ENCODE results near the gene TMEM59L. TPM values are rescaled to one million over a fixed set of nuclear protein-coding genes. Genes with fewer than 3 reads are reported as not detected.

The TMEM59L gene
- total RNA-seq: 1 to 10 TPM in 5 of 9 donors, under 1 TPM in 4; 0.50 to 4.6 (median 1.1) TPM
- 1 to 10 TPM; 1.5 to 5.1 TPM for polyA plus RNA-seq
- long read RNA-seq, donor 1, partial matches to known transcripts: 0 of 1 reads
- long read RNA-seq, donor 1, other reads (novel, unspliced or antisense): 0 of 1 reads
- long read RNA-seq, donor 2: 0 reads
- long read RNA-seq, donor 3, partial matches to known transcripts: 0 of 2 reads
- long read RNA-seq, donor 3, other reads (novel, unspliced or antisense): 0 of 2 reads

GRCh38 chr19:18612772-18613588 lies at the start of gene TMEM59L:
Gene TMEM59L (plus strand): TSS chr19:18612870. CDS start chr19:18612959, 89 bp downstream.
- 2 to 3% (median 2%) methylated on average over 41 to 70 of the region's 70 CpGs for WGBS, 4 donors
- H3K4me3 ChIP-seq: peak within 1 kb of the TSS; percentile 12 to 66 (median 50)
- H3K36me3 ChIP-seq: no peaks in the 10 kb centered on the region
- H3K27ac ChIP-seq: no peak within 1 kb of the TSS
- peak in 1 of 5 donors; percentile 51 for DNase-seq
- peak in 2 of 4 donors; percentile 31 to 52 for ATAC-seq
- H3K27me3 ChIP-seq: peaks cover 46 to 84% (median 65%) of the 10 kb centered on the region in 9 donors
- H3K4me1 ChIP-seq: peaks cover 0 to 35% (median 24%) of the 10 kb centered on the region in 12 donors
- H3K9me3 ChIP-seq: no peaks in the 10 kb centered on the region
- TF ChIP-seq, protein P1, sequence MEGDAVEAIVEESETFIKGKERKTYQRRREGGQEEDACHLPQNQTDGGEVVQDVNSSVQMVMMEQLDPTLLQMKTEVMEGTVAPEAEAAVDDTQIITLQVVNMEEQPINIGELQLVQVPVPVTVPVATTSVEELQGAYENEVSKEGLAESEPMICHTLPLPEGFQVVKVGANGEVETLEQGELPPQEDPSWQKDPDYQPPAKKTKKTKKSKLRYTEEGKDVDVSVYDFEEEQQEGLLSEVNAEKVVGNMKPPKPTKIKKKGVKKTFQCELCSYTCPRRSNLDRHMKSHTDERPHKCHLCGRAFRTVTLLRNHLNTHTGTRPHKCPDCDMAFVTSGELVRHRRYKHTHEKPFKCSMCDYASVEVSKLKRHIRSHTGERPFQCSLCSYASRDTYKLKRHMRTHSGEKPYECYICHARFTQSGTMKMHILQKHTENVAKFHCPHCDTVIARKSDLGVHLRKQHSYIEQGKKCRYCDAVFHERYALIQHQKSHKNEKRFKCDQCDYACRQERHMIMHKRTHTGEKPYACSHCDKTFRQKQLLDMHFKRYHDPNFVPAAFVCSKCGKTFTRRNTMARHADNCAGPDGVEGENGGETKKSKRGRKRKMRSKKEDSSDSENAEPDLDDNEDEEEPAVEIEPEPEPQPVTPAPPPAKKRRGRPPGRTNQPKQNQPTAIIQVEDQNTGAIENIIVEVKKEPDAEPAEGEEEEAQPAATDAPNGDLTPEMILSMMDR (IDR thresholded peaks at IDR 0.05): no peak
- TF ChIP-seq POLR2A (IDR thresholded peaks at IDR 0.05): no peak
- intact Hi-C loops (cut with DNase I): no loop called here

DNA sequence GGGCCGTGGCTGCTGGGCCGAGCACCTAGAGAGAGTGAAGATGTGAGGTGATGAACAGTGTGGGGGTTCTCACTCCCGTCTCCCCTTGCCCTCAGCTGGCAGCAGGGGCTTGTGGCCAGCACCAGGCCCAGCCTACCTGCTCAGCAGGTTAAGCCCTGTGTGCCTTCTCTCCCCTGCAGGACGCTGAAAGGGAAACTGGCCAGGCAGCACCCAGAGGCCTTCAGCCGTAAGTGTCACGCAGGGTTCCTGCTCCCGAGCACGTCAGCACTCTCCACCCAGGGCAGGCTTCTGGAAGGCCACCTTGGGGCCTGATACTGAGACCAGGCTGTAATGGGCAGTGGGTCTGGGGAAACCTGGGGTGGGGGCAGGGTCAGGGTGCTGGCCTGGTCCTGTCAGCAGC lies 45.7 kb upstream of the TMEM59L start:
- DNase-seq: no peak
- 90 to 97% (median 95%) methylated on average over 7 to 8 of the region's 8 CpGs for WGBS, 4 donors
- Histone ChIP-seq H3K27me3 (no peaks in the 10 kb centered on the region), H3K27ac (no peak overlapping the region), H3K36me3 (peaks cover 0 to 80% (median 69%) of the 10 kb centered on the region in 9 donors), H3K9me3 (no peaks in the 10 kb centered on the region), H3K4me1 (peaks cover 0 to 15% (median 7%) of the 10 kb centered on the region in 12 donors), H3K4me3 (no peak overlapping the region)
- intact Hi-C loops (cut with DNase I): loop anchor here in 2 of 10 donors (10.0 kb wide), 1 partner anchor 102 kb away; no protein-coding TSS in a partner anchor
- no peak for TF ChIP-seq POLR2A (IDR thresholded peaks at IDR 0.05)
- TF ChIP-seq, protein P1 (IDR thresholded peaks at IDR 0.05): no peak
- no peak for ATAC-seq

DNA sequence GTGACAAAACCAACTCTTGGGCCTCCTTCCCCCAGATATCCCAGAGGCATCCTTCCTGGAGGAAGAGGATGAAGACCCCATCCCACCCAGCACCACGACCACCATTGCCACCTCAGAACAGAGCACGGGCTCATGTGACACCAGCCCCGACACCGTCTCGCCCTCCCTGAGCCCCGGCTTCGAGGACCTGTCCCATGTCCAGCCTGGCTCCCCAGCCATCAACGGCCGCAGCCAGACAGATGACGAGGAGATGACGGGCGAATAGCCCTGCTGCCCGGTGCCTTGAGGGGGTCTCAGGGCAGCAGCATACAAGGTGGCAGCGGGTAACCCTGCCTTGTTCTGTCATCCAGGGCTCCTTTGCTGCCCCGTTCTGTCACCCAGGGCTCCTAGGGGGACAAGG lies 44.3 kb upstream of the TMEM59L start:
- intact Hi-C loops (cut with DNase I): loop anchor here in 2 of 10 donors (10.0 kb wide), 1 partner anchor 104 kb away; no protein-coding TSS in a partner anchor
- Histone ChIP-seq H3K9me3 (no peaks in the 10 kb centered on the region), H3K4me3 (no peak overlapping the region), H3K27ac (no peak overlapping the region), H3K4me1 (peaks cover 8 to 18% (median 13%) of the 10 kb centered on the region in 12 donors), H3K36me3 (peaks cover 0 to 71% (median 62%) of the 10 kb centered on the region in 9 donors), H3K27me3 (no peaks in the 10 kb centered on the region)
- DNase-seq: no peak
- 82 to 87% (median 87%) methylated on average over 15 of the region's 15 CpGs for WGBS, 4 donors
- no peak for ATAC-seq
- TF ChIP-seq, protein P1 (IDR thresholded peaks at IDR 0.05): no peak
- TF ChIP-seq POLR2A (IDR thresholded peaks at IDR 0.05): no peak

Measured in heart left ventricle (tissue), 16 donors.